K562 (cell line): ENCODE data around the gene AGO3. TPM values are rescaled to one million over a fixed set of nuclear protein-coding genes. Genes with fewer than 3 reads are reported as not detected.

Source experiments
- ASH1L ChIP-seq: fragments of 450-650 bp; IDR thresholded peaks from 2 replicates; pipeline ENCODE4 v1.6.1; 2018; ENCODE audit warnings: borderline replicate concordance, mild to moderate bottlenecking, low read depth; ENCODE audit not compliant: partially characterized antibody
- BRCA1 ChIP-seq, 2 experiments: fragments of 450-650 bp in 1 of 2; sonication (generic) in 1 of 2; formaldehyde crosslinking in 1 of 2; IDR thresholded peaks; 2 replicates each; pipeline versions ENCODE4 v1.5.0 to v1.6.1; 2017 to 2020; ENCODE audit warnings: mild to moderate bottlenecking in 1 of 2, missing genetic modification reagents in 1 of 2
- CBX1 ChIP-seq: sonication (generic); IDR thresholded peaks from 2 replicates; pipeline ENCODE4 v1.6.1; 2016; ENCODE audit warnings: antibody characterized with exemption, low read depth, mild to moderate bottlenecking
- CREBBP ChIP-seq: IDR thresholded peaks from one replicate; pipeline ENCODE4 v1.6.1; 2012; ENCODE audit warnings: low read depth, mild to moderate bottlenecking, control low read depth, inconsistent platforms, low read length
- ETV6 ChIP-seq, 3 experiments: fragments of 150-350 bp in 1 of 3; sonication (generic) in 1 of 3; formaldehyde crosslinking in 1 of 3; IDR thresholded peaks; 2 replicates each; pipeline versions ENCODE4 v1.6.1 to v1.8.0; 2014 to 2022; ENCODE audit warnings: borderline replicate concordance in 2 of 3, low read depth in 2 of 3, antibody characterized with exemption in 1 of 3, low read length in 1 of 3, mild to moderate bottlenecking in 1 of 3, missing genetic modification reagents in 1 of 3
- GATAD2B ChIP-seq: fragments of 450-650 bp; IDR thresholded peaks from 2 replicates; pipeline ENCODE4 v1.6.1; 2017; ENCODE audit warnings: mild to moderate bottlenecking, borderline replicate concordance
- HMG20B ChIP-seq: fragments of 250-450 bp; sonication (Bioruptor Pico); IDR thresholded peaks from 2 replicates; pipeline ENCODE4 v1.5.0; 2021; ENCODE audit warnings: mild to moderate bottlenecking
- HNRNPH1 ChIP-seq: fragments of 200-400 bp; formaldehyde crosslinking; optimal IDR thresholded peaks from 2 replicates; pipeline ENCODE3; 2017; ENCODE audit warnings: low read depth, mild to moderate bottlenecking, low read length, moderate library complexity
- HOXB6 ChIP-seq: fragments of 250-450 bp; sonication (Bioruptor Pico); IDR thresholded peaks from 2 replicates; pipeline ENCODE4 v1.5.1; 2022; ENCODE audit warnings: mild to moderate bottlenecking, borderline replicate concordance
- MAFK ChIP-seq: IDR thresholded peaks from 2 replicates; pipeline ENCODE4 v1.6.1; 2011; ENCODE audit warnings: low read length, improper control_type of control experiment
- MYNN ChIP-seq, 2 experiments: sonication (generic); formaldehyde crosslinking in 1 of 2; IDR thresholded peaks; 2 replicates each; pipeline versions ENCODE4 v1.5.0 to v1.6.1; 2016 to 2020; ENCODE audit warnings: antibody characterized with exemption in 1 of 2, missing genetic modification reagents in 1 of 2
- NFE2L1 ChIP-seq: fragments of 450-650 bp; IDR thresholded peaks from 2 replicates; pipeline ENCODE4 v1.6.1; 2016; ENCODE audit warnings: missing genetic modification characterization, low read depth, mild to moderate bottlenecking, missing compliant biosample characterization, moderate library complexity, borderline replicate concordance
- PCBP2 ChIP-seq: fragments of 200-400 bp; formaldehyde crosslinking; IDR thresholded peaks from 2 replicates; pipeline ENCODE4 v1.6.1; 2018; ENCODE audit warnings: low read length, low read depth, mild to moderate bottlenecking, moderate library complexity; ENCODE audit not compliant: poor library complexity, severe bottlenecking
- PPARD ChIP-seq: fragments of 250-450 bp; sonication (Bioruptor Pico); IDR thresholded peaks from 2 replicates; pipeline ENCODE4 v1.8.0; 2022; ENCODE audit warnings: inconsistent platforms, mild to moderate bottlenecking, moderate library complexity
- RBFOX2 ChIP-seq: fragments of 200-400 bp; formaldehyde crosslinking; IDR thresholded peaks from 2 replicates; pipeline ENCODE4 v1.6.1; 2017; ENCODE audit warnings: low read depth, mild to moderate bottlenecking, low read length, moderate library complexity
- SPI1 ChIP-seq: IDR thresholded peaks from 2 replicates; pipeline ENCODE4 v1.6.1; 2011; ENCODE audit warnings: low read depth, low read length, control low read depth, borderline replicate concordance
- TCF7 ChIP-seq: sonication (generic); IDR thresholded peaks from 2 replicates; pipeline ENCODE4 v1.6.1; 2016; ENCODE audit warnings: antibody characterized with exemption, borderline replicate concordance
- TRIM24 ChIP-seq, 2 experiments: fragments of 450-650 bp; IDR thresholded peaks; 2 replicates each; pipeline ENCODE4 v1.6.1; 2016
- TRIM28 ChIP-seq: fragments of 450-650 bp; IDR thresholded peaks from 2 replicates; pipeline ENCODE4 v1.6.1; 2017
- ZC3H11A ChIP-seq: IDR thresholded peaks from 2 replicates; pipeline ENCODE4 v1.6.1; 2012; ENCODE audit warnings: low read depth, low read length, improper control_type of control experiment
- ZEB2 ChIP-seq: fragments of 450-650 bp; IDR thresholded peaks from 2 replicates; pipeline ENCODE4 v1.6.1; 2016
- ZNF165 ChIP-seq: fragments of 250-450 bp; sonication (Bioruptor Pico); IDR thresholded peaks from 2 replicates; pipeline ENCODE4 v1.4.0; 2020; ENCODE audit warnings: borderline replicate concordance
- ZNF274 ChIP-seq: IDR thresholded peaks from 2 replicates; pipeline ENCODE4 v1.6.1; 2011; ENCODE audit warnings: low read depth, mild to moderate bottlenecking, low read length, moderate library complexity, borderline replicate concordance
- ZNF707 ChIP-seq: fragments of 250-450 bp; sonication (Bioruptor Pico); conservative IDR thresholded peaks from 2 replicates; pipeline ENCODE4 v1.8.0; 2022; ENCODE audit warnings: inconsistent platforms, mild to moderate bottlenecking, moderate library complexity
- ZNF830 ChIP-seq: fragments of 250-450 bp; sonication (Bioruptor Pico); IDR thresholded peaks from 2 replicates; pipeline ENCODE4 v1.5.0; 2021; ENCODE audit warnings: mild to moderate bottlenecking
- polyA plus RNA-seq, 8 experiments: library from polyadenylated mRNA; depleted of rRNA in 4 of 8; stranded (reverse) in 5 of 8; unstranded in 3 of 8; fragments of >200 nt; fragmentation: Nextera tagmentation in 2 of 8; fragmentation: Illumina TruSeq in 1 of 8; extraction: Ambion mirVana in 2 of 8; extraction: Trizol in 1 of 8; gene quantifications; 2 replicates each; pipeline versions ENCODE4 v1.2.1 to v1.2.3, GENCODE V29; 2011 to 2014; ENCODE audit warnings: inconsistent platforms in 1 of 8, missing spikeins in 1 of 8
- total RNA-seq, 7 experiments: library from RNA; depleted of rRNA in 6 of 7; stranded (reverse); fragments of >200 nt in 6 of 7; fragmentation: Illumina TruSeq in 2 of 7; extraction: Trizol in 2 of 7; gene quantifications; 2 replicates each; pipeline versions ENCODE4 v1.2.1 to v1.2.3, GENCODE V29; 2011 to 2021; ENCODE audit warnings: low replicate concordance in 1 of 7
- TF ChIP-seq, protein P1 (sequence below): fragments of 250-450 bp; sonication (Bioruptor Pico); IDR thresholded peaks from 2 replicates; pipeline ENCODE4 v1.6.1; 2021; ENCODE audit warnings: mild to moderate bottlenecking
- TF ChIP-seq, protein P2 (sequence below): fragments of 450-650 bp; IDR thresholded peaks from 2 replicates; pipeline ENCODE4 v1.6.1; 2016; ENCODE audit warnings: low read depth, mild to moderate bottlenecking, moderate library complexity

Gene AGO3
- total and polyA plus RNA-seq, 9 of the 15 experiments (the other 6 are each of a cell fraction or from before 2014, with no cell fraction given): 4.5 to 41.5 (median 22.7) TPM

DNA sequence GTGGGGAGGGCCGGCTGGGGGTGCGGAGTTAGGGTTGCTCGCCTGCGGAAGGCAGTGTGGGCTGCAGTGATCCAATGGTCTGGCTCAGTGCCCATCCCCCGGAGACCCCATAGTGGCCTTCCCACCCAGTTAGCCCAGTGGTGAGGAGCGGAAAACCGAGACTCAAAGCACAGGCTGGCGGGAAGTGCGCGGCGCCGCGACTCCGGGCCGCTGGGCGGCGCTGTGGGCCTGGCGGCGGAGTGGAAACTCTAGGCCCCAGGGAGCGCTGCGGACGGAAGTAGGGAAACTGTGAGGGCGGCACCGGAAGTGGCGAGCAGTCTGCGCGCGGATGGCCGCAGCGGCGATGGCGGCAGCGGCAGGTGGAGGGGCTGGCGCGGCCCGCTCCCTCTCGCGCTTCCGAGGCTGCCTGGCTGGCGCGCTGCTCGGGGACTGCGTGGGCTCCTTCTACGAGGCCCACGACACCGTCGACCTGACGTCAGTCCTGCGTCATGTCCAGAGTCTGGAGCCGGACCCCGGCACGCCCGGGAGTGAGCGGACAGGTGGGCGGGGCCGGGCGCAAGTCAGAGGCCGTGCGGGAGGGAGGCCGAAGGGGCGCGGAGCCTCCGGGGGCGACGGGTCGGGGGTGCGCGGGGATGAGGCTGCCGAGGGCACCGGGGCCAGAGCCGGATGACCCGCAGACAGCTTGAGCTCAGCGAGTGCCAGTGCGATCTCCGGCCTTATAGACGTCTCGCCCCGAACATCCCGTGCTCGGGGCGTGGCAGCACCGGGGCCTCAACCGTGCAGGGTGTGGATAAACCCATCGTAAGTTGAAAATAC, 157.9 kb downstream of the AGO3 start, which contains the start of gene ADPRS (continued):
- no peak for TF ChIP-seq CREBBP
- TF ChIP-seq TRIM28: no peak; the same call in 1 of the 2 replicates
- peak in 1 of 2 experiments; percentile 55; a peak in 1 of 4 replicates for TF ChIP-seq TRIM24 (IDR thresholded peaks at IDR 0.05)
- TF ChIP-seq, protein P1, sequence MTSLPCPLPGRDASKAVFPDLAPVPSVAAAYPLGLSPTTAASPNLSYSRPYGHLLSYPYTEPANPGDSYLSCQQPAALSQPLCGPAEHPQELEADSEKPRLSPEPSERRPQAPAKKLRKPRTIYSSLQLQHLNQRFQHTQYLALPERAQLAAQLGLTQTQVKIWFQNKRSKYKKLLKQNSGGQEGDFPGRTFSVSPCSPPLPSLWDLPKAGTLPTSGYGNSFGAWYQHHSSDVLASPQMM (CRISPR knock-in tag): no peak
- no peak for TF ChIP-seq MYNN (IDR thresholded peaks at IDR 0.05)
- TF ChIP-seq MYNN (CRISPR knock-in tag; IDR thresholded peaks at IDR 0.05): no peak
- no peak for TF ChIP-seq PPARD
- TF ChIP-seq, protein P2, sequence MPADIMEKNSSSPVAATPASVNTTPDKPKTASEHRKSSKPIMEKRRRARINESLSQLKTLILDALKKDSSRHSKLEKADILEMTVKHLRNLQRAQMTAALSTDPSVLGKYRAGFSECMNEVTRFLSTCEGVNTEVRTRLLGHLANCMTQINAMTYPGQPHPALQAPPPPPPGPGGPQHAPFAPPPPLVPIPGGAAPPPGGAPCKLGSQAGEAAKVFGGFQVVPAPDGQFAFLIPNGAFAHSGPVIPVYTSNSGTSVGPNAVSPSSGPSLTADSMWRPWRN: no peak
- no peak for TF ChIP-seq ZNF707 (CRISPR knock-in tag)
- peak in 1 of 2 experiments; percentile 75; a peak in 1 of 4 replicates for TF ChIP-seq ETV6 (IDR thresholded peaks at IDR 0.05; ENCODE audit: borderline replicate concordance in 1 of 2, low read depth in 2 of 2, low read length in 1 of 2)
- no peak for TF ChIP-seq ETV6 (CRISPR knock-in tag; IDR thresholded peaks at IDR 0.05; ENCODE audit: borderline replicate concordance)
- TF ChIP-seq CBX1: peak; percentile 98
- TF ChIP-seq MAFK: peak; percentile 16; the same call in 1 of the 2 replicates
- TF ChIP-seq PCBP2: no peak
- no peak; the same call in 1 of the 2 replicates for TF ChIP-seq GATAD2B
- TF ChIP-seq ZNF830: no peak
- TF ChIP-seq ZNF165 (CRISPR knock-in tag): no peak
- TF ChIP-seq ZC3H11A: 0 out of 2 replicates have a peak, but pooled peaks have one; percentile 46
- TF ChIP-seq RBFOX2: peak; percentile 98
- no peak for TF ChIP-seq HNRNPH1
- peak; percentile 82 for TF ChIP-seq SPI1
- 0 out of 2 replicates have a peak, but pooled peaks have one; percentile 29 for TF ChIP-seq TCF7
- TF ChIP-seq ZEB2: no peak
- no peak for TF ChIP-seq ASH1L
- TF ChIP-seq HOXB6 (CRISPR knock-in tag): no peak
- no peak for TF ChIP-seq BRCA1 (IDR thresholded peaks at IDR 0.05)
- no peak for TF ChIP-seq BRCA1 (CRISPR knock-in tag; IDR thresholded peaks at IDR 0.05)
- no peak for TF ChIP-seq NFE2L1
- no peak; the same call in 1 of the 2 replicates for TF ChIP-seq ZNF274
- TF ChIP-seq HMG20B (CRISPR knock-in tag): no peak
